Measurements from ENCODE around the gene TGFB2.

DNA sequence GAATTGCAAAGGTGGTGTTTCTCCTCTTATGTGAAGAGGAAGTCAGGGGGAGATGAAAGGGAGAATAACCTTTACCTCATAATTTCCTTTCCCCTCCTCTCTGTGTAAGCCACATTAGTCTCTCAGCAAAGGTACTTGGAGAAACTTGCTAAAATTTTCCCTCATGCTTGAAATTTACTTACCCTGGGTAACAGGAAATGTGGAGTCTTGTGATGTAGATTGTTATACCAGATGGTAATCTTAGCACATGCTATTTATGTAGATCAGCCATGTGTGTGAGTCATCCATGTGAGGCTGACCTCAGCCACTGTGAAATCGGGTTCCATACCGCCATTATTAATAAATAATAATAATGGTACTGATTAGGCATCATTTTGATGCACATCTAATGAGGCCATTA is 128.4 kb downstream of the TGFB2 start:
- TF ChIP-seq EZH2 (IDR thresholded peaks at IDR 0.05; ENCODE audit: insufficient read depth, poor library complexity, severe bottlenecking) (no peak), EZH2phosphoT487 (IDR thresholded peaks at IDR 0.05; ENCODE audit: insufficient read depth, low read depth) (no peak)

All from GM23248 (cell line).